GM04503 (cell line): ENCODE results near the gene PDX1.

ENCODE experiments used
- DNase-seq: peaks from one replicate; pipeline ENCODE4 v3.0.0-alpha.2; 2012; ENCODE audit warnings: low read depth

PDX1 gene

GRCh38 chr13:27970382-27971235 lies 50.8 kb downstream of the PDX1 start:
- DNase-seq = no peak

DNA sequence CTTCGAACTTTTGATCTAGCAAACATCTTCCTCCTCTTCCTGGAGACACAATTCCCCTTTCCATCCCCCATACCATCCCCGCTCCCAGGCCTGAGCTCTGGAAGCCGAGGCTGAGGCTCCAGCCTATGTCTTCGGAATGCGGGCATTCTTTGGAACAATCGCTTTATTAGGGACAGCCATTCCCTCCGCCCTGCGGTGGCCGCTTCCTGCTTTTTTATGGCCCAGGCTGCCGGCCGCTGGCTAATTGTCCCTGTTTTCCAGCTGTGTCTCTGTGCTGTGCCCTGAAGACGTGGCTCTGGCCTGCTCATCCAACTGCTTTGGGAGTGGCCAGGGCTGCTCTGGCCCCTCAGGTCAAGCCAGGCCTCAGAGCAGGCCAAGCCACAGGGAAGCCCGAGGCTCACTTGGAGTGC lies 51.4 kb downstream of the PDX1 start:
- DNase-seq = no peak

DNA sequence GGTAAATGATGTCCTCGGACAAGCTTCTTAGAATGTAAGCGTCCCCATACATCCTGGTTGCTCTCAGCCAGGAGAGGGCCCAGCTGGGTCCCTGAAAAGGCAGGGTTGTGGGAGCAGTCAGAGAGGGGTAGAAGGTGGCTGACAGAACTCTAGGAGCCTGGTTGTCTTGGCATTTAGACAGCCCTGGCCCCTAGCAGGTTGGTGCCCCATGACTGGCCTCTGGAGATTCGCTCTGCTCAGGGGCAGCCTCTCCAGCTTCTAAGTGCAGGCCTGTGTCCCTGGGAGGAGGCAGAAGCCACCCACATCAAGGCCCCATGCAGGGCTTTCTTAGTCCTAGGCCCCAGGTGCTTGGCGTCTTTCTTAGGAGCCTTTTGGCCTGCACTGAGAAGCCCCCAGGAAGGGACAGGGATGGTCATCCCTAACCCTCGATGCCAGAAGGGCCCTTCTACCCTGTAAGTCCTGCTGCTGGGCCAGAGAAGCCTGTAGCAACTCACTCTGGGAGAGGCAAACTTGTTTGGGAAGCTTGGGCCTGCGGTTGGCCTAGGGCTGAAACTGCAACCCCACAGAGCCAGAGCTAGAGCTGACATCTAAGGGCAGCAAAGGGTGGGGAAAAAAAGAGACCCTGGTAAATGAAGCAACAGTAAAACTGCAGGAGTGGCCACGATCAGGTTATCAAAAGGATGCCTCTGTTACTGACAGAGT lies 52.1 kb downstream of the PDX1 start:
- no peak for DNase-seq

DNA sequence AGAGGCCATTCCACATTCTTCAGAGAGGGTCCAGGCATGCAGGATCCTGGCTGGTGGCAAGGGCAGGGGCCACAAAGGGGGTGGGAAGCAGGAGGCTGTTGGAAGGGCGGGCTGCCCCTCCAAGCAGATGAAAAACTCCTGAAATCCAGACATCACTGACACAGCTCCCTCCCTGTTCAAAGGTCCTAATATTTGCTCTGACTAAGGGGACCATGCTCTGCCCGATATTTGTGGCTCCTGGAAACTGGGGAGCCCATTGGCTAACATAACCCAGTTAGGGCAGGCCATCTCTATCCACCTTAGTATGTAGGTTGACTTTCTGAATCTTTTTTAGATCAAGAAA lies 52.6 kb downstream of the PDX1 start:
- DNase-seq = no peak

DNA sequence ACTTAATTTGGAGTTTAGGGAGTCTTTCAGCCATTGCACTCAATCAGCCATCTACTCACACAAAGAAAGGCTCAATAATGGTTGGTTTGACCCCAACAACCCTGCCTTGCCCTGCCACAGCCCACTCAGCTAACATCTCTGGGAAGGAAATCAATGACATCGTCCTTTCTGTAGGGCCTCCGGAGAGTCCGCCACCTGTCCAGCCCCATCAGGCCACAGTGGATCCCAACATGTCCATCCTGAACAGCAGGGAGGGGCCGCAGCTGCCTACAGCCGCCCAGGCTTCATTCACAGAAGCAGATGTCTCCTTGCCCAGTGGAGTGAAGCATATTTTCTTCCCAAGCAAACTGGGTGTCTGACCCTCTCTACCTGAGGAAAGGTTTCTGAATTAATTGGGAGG lies 53.5 kb downstream of the PDX1 start:
- DNase-seq = no peak

DNA sequence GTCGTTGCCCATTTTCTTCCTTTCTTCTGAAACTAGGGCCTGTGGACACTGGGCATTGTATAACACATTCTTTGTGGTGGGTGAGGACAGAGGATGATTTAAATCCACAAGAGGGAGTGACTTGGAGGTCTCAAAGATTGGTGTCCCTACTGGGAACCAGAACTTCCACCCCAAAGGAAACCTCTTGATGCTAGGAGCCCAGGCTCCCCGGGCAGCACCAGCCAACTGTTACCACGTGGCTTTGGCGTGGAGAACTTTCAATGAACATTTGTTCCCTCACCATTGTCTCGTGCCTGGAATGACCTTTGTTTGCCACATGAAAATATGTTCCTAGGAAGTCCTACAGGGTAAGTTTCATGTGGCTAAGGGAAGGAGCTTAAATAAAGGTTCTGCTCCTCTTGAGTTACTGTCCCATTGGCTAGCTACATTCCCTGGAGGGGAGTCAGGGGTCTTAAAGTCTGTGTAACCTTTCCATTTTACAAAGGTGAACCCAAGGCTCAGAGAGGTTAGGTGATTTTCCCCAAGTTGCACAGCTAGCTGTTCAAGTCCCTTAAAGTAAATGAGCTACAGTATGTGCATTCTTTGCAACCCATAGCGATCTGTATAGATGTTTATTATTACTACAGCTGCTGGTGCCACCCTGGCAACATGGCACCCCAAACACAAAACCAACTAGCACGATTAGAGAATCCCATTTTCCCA lies 54.3 kb downstream of the PDX1 start:
- DNase-seq = no peak
